Adrenal gland (tissue), 12 donors: ENCODE measurements around the gene IFTAP. TPM values are rescaled to one million over a fixed set of nuclear protein-coding genes. Genes with fewer than 3 reads are reported as not detected.

Experiments
- DNase-seq, 7 donors: peaks; one replicate each; pipeline ENCODE4 v3.0.0-alpha.2; 2019 to 2020
- H3K27ac ChIP-seq, 5 donors: fragments of 200-600 bp; sonication (generic) in 4 of 5; 1 replicate in 3 of 5; 2 replicates in 2 of 5; pipeline versions ENCODE4 v1.5.1 to v1.8.0; 2016 to 2020; ENCODE audit warnings: mild to moderate bottlenecking in 1 of 5
- H3K27me3 ChIP-seq: fragments of 200-600 bp; 2 replicates; pipeline ENCODE4 v1.8.0; 2021
- H3K36me3 ChIP-seq, 2 donors: fragments of 200-600 bp; replicated peaks in 1 of 2; 1 replicate in 1 of 2; 2 replicates in 1 of 2; pipeline versions ENCODE4 v1.5.1 to v1.8.0; 2018 to 2022
- H3K4me1 ChIP-seq, 2 donors: fragments of 200-600 bp; replicated peaks in 1 of 2; 1 replicate in 1 of 2; 2 replicates in 1 of 2; pipeline versions ENCODE4 v1.5.1 to v1.8.0; 2018 to 2021
- H3K4me3 ChIP-seq, 4 donors: fragments of 200-600 bp; sonication (generic) in 3 of 4; one replicate each; pipeline ENCODE4 v1.5.1; 2016 to 2018
- H3K9me3 ChIP-seq, 3 donors: fragments of 200-600 bp; sonication (generic) in 1 of 3; replicated peaks in 1 of 3; 1 replicate in 2 of 3; 2 replicates in 1 of 3; pipeline versions ENCODE4 v1.5.1 to v1.8.0; 2016 to 2021
- POLR2A ChIP-seq, 2 donors: fragments of 450-650 bp; IDR thresholded peaks; one replicate each; pipeline ENCODE4 v1.6.1; 2017; ENCODE audit warnings: antibody characterized with exemption in 2 of 2, mild to moderate bottlenecking in 2 of 2, moderate library complexity in 1 of 2
- WGBS, 4 donors: extraction: QIAGEN DNeasy Blood & Tissue Kit in 2 of 4; methylation state at CpG; one replicate each; pipeline versions ENCODE4 v1.1.5 to v1.1.7; 2013 to 2017; 5-methylcytosine and 5-hydroxymethylcytosine counted together
- intact Hi-C, 2 donors: fragments of 100-400 bp; cut with DNase I; formaldehyde crosslinking; loops; one replicate each; pipeline versions ENCODE4 v1.14.1 to v1.15.0; 2022 to 2023
- polyA plus RNA-seq, 3 donors: library from polyadenylated mRNA; stranded (reverse); fragments of 200-250 nt in 2 of 3; fragments of 350-450 nt in 1 of 3; fragmentation: Illumina TruSeq in 1 of 3; extraction: RNeasy Lipid Tissue Mini Kit (QIAGEN cat#74804) in 1 of 3; gene quantifications; one replicate each; pipeline ENCODE4 v1.2.3, GENCODE V29; 2013 to 2014
- total RNA-seq, 9 donors: library from RNA; depleted of rRNA in 4 of 9; stranded (reverse); fragments of >200 nt in 4 of 9; fragments of 120-200 nt in 1 of 9; fragmentation: NEBNext Ultra II Directional in 1 of 9; extraction: Animal tissue kit (Norgen Biotek cat#: 25700) in 1 of 9; gene quantifications; one replicate each; pipeline versions ENCODE4 v1.1.0 to v1.2.4, GENCODE V29; 2013 to 2023
- TF ChIP-seq, protein P1 (sequence below), 6 experiments: fragments of 450-650 bp in 4 of 6; fragments of 200-600 bp in 2 of 6; sonication (generic) in 1 of 6; IDR thresholded peaks; 1 replicate in 5 of 6; 2 replicates in 1 of 6; pipeline versions ENCODE4 v1.5.1 to v1.8.0; 2016 to 2021; ENCODE audit warnings: antibody characterized with exemption in 6 of 6, mild to moderate bottlenecking in 2 of 6, moderate library complexity in 1 of 6
- donor health status: healthy with polysubstance abuse.
- donor health status: Bipolar disorder and iron deficiency.
- donor health status: DM: yes; HTN: yes; CAD: no.
- donor health status: DM: no; HTN: no; CAD: no.
- donor health status: DM: no; HTN: no; CAD: no.
- donor health status: DM: yes; HTN: yes; CAD: no.

Gene IFTAP
- total and polyA plus RNA-seq, 12 donors = 16.2 to 44.7 (median 23.5) TPM

DNA sequence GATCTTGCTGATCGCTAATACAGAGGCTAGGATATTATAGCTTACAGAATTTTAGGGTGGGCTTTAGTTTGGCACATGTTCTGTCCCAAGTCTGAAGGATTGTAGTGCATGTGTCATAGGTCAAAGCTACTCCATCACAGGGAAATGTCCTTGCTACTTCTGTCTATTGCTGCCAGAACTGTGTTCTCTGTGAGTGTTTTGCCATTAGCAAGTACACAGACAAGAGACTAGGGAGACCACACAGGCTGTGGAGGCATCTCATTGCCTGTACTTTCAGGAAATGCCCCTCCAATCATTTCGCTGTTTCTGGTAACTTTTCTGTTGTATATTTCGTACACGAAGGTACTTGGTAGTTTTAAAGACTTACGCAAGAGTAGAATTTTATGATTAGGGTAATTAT, 29.2 kb downstream of the IFTAP start:
- H3K27ac ChIP-seq = no peak overlapping the region
- intact Hi-C loops = no loop called here
- DNase-seq = no peak
- TF ChIP-seq, protein P1, sequence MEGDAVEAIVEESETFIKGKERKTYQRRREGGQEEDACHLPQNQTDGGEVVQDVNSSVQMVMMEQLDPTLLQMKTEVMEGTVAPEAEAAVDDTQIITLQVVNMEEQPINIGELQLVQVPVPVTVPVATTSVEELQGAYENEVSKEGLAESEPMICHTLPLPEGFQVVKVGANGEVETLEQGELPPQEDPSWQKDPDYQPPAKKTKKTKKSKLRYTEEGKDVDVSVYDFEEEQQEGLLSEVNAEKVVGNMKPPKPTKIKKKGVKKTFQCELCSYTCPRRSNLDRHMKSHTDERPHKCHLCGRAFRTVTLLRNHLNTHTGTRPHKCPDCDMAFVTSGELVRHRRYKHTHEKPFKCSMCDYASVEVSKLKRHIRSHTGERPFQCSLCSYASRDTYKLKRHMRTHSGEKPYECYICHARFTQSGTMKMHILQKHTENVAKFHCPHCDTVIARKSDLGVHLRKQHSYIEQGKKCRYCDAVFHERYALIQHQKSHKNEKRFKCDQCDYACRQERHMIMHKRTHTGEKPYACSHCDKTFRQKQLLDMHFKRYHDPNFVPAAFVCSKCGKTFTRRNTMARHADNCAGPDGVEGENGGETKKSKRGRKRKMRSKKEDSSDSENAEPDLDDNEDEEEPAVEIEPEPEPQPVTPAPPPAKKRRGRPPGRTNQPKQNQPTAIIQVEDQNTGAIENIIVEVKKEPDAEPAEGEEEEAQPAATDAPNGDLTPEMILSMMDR (IDR thresholded peaks at IDR 0.05) = no peak
- TF ChIP-seq POLR2A (IDR thresholded peaks at IDR 0.05) = no peak
- no peak overlapping the region for H3K4me3 ChIP-seq
- no peaks in the 10 kb centered on the region for H3K36me3 ChIP-seq
- 85 to 91% (median 87%) methylated on average over 5 of the region's 5 CpGs for WGBS, 4 donors
- no peaks in the 10 kb centered on the region for H3K9me3 ChIP-seq
- no peaks in the 10 kb centered on the region for H3K27me3 ChIP-seq
- no peaks in the 10 kb centered on the region for H3K4me1 ChIP-seq

GRCh38 chr11:36627006-36627405, 32.7 kb downstream of the IFTAP start:
- H3K4me1 ChIP-seq = no peaks in the 10 kb centered on the region
- no peaks in the 10 kb centered on the region for H3K27me3 ChIP-seq
- intact Hi-C loops = no loop called here
- no peak overlapping the region for H3K27ac ChIP-seq
- DNase-seq = no peak
- whole genome bisulfite sequencing, 4 donors = 80 to 94% (median 86%) methylated on average over 1 of the region's 1 CpG
- TF ChIP-seq, protein P1 (IDR thresholded peaks at IDR 0.05) = no peak
- no peak for TF ChIP-seq POLR2A (IDR thresholded peaks at IDR 0.05)
- H3K9me3 ChIP-seq = no peaks in the 10 kb centered on the region
- H3K36me3 ChIP-seq = no peaks in the 10 kb centered on the region
- no peak overlapping the region for H3K4me3 ChIP-seq

DNA sequence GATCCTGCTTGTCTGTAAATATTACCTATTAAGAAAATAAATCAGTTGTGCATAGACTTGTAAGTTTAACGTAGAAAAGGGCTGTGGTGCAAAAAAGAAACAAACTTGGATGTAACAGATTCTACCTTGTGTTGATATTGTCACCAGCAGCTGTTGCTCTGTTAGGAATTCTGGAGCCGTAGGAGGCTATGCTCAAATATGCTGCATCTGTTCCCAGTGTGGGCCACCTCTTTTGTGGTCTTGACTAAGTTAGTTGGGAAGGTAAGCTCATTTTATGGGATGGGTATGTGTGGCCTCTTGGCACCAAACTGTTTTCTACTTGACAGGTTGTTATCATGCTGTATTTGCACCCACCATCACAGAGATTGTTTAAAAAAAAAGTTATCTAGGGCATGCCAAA, 33.2 kb downstream of the IFTAP start:
- H3K9me3 ChIP-seq = no peaks in the 10 kb centered on the region
- H3K36me3 ChIP-seq = no peaks in the 10 kb centered on the region
- H3K4me1 ChIP-seq = no peaks in the 10 kb centered on the region
- no peak for TF ChIP-seq POLR2A (IDR thresholded peaks at IDR 0.05)
- TF ChIP-seq, protein P1 (IDR thresholded peaks at IDR 0.05) = no peak
- DNase-seq = no peak
- no peaks in the 10 kb centered on the region for H3K27me3 ChIP-seq
- intact Hi-C loops = no loop called here
- no peak overlapping the region for H3K4me3 ChIP-seq
- WGBS, 4 donors = 86 to 89% (median 88%) methylated on average over 2 of the region's 2 CpGs
- H3K27ac ChIP-seq = no peak overlapping the region

DNA sequence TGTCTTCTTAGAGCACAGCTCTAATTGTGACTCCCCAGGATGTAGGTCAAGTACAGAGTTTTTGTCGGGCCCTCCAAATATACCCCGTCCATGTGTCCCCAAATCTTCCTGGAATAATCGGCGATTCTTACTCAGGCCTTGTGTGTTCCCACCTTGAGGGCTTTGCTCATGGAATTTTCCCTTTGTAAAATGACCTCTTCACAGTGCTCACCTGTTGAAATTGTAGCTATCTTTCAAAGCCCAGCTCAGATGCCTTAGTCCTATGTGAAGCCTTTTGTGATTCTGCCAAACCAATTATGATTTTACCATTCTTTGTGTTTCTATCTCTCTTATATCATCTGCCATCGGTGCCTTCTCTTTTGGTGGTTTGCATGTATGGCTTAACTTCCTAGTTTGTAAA, 33.8 kb downstream of the IFTAP start:
- Histone ChIP-seq H3K9me3 (no peaks in the 10 kb centered on the region), H3K4me1 (no peaks in the 10 kb centered on the region), H3K27me3 (no peaks in the 10 kb centered on the region), H3K27ac (no peak overlapping the region), H3K36me3 (no peaks in the 10 kb centered on the region), H3K4me3 (no peak overlapping the region)
- intact Hi-C loops = no loop called here
- no peak for DNase-seq
- whole genome bisulfite sequencing, 4 donors = 93 to 95% (median 94%) methylated on average over 5 of the region's 5 CpGs
- TF ChIP-seq, protein P1 (IDR thresholded peaks at IDR 0.05) = no peak
- TF ChIP-seq POLR2A (IDR thresholded peaks at IDR 0.05) = no peak
